ENCODE measurements around the gene PTPRO.

Gene PTPRO

GRCh38 chr12:15289192-15289591 lies 33.1 kb upstream of the PTPRO start:
- H3K27ac ChIP-seq: no peak overlapping the region

GRCh38 chr12:15293731-15294130 lies 28.6 kb upstream of the PTPRO start:
- no peak overlapping the region for H3K27ac ChIP-seq
- no peak for TF ChIP-seq ZFX (IDR thresholded peaks at IDR 0.05)
- no peak for TF ChIP-seq CTCF (conservative IDR thresholded peaks at IDR 0.05)

More at GRCh38 chr12:15289192-15289591, 33.1 kb upstream of the PTPRO start:
- TF ChIP-seq CTCF (conservative IDR thresholded peaks at IDR 0.05) (no peak), ZFX (IDR thresholded peaks at IDR 0.05) (no peak)

DNA sequence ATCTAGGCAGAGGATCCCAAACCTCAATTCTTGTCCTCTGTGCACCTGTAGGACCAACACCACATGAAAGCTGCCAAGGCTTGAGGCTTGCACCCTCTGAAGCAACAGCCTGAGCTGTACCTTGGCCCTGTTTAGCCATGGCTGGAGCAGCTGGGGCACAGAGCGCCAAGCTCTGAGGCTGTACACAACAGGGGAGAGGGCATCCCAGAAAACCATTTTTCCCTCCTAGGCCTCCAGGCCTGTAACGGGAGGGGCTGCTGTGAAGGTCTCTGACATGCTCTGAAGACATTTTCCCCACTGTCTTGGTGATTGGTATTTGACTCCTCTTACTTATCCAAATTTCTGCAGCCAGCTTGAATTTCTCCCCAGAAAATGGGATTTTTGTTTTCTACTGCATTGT lies 22.4 kb upstream of the PTPRO start:
- TF ChIP-seq ZFX (IDR thresholded peaks at IDR 0.05): no peak
- TF ChIP-seq CTCF (conservative IDR thresholded peaks at IDR 0.05): no peak

DNA sequence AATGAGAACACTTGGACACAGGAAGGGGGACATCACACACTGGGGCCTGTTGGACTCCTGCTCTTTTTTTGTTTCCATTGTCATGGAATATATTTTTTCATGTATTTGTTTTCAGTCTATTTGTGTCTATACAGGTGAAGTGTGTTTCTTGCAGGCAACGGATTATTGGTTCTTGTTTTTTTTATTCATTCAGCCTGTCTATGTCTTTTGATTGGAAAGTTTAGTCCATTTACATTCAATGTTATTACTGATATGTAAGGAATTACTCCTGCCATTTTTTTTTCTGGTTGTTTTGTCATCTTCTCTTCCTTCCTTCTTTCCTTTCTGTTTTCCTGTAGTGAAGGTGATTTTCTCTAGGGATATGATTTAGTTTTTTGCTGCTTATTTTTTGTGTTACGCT lies 18.0 kb upstream of the PTPRO start:
- TF ChIP-seq CTCF (conservative IDR thresholded peaks at IDR 0.05) (no peak), ZFX (IDR thresholded peaks at IDR 0.05) (no peak)
- no peak overlapping the region for H3K27ac ChIP-seq

More for the DNA sequence above, 22.4 kb upstream of the PTPRO start:
- no peak overlapping the region for H3K27ac ChIP-seq

GRCh38 chr12:15306605-15307004 lies 15.7 kb upstream of the PTPRO start:
- TF ChIP-seq CTCF (conservative IDR thresholded peaks at IDR 0.05) (no peak), ZFX (IDR thresholded peaks at IDR 0.05) (no peak)

DNA sequence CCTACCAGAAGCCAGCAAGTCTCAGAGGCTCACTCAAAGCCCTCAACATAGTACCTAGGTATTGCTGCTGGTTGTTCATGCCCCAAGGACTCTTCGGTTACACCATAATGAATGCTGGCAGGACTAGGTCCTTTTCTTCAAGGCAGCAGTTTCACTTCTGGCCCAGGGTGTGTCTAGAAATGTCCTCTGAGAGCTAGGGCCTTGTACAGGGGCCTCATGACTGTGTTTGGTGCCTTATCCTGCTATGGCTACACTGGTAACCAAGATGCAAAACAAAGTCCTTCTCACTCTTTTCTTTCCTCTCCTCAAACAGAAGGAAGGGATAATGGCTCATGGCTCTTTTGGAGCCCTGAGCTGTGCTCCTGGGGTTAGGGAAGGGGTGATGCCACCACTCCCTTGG lies 15.2 kb upstream of the PTPRO start:
- TF ChIP-seq ZFX (IDR thresholded peaks at IDR 0.05) (no peak), CTCF (conservative IDR thresholded peaks at IDR 0.05) (no peak)
- H3K27ac ChIP-seq: no peak overlapping the region

More at GRCh38 chr12:15306605-15307004, 15.7 kb upstream of the PTPRO start:
- H3K27ac ChIP-seq: no peak overlapping the region

DNA sequence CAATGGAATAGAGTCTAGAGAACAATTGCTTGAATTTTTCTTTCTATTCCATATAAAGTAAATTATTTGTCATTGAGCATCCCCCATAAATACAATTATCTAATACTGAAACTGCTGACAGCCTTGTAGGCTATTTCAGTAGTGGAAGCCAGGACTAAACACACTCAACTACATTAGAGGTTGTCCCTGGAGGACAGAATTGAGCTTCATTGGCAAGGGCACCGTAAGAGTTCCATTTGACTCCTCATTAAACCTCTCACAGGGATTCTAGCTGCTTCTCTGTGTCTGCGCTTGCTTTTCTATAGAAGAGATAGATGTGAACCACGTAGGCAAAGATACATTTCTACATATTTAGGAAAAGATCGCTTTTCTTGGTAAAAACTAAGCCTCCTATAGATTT lies 3.5 kb upstream of the PTPRO start:
- H3K27ac ChIP-seq: no peak overlapping the region
- TF ChIP-seq CTCF (conservative IDR thresholded peaks at IDR 0.05): no peak
- TF ChIP-seq ZFX (IDR thresholded peaks at IDR 0.05): no peak
